WTC11 (cell line): Measurements from ENCODE around the gene RASGRP2. TPM values are rescaled to one million over a fixed set of nuclear protein-coding genes. Genes with fewer than 3 reads are reported as not detected.

ENCODE experiments used
- CBFB ChIP-seq: sonication (generic); formaldehyde crosslinking; IDR thresholded peaks from 2 replicates; pipeline ENCODE4 v1.8.1; 2022; ENCODE audit warnings: mild to moderate bottlenecking, low read depth, missing genetic modification reagents
- CREB1 ChIP-seq: sonication (generic); formaldehyde crosslinking; IDR thresholded peaks from 2 replicates; pipeline ENCODE4 v1.8.0; 2023; ENCODE audit warnings: mild to moderate bottlenecking, missing genetic modification reagents
- CREM ChIP-seq: sonication (generic); formaldehyde crosslinking; IDR thresholded peaks from 2 replicates; pipeline ENCODE4 v1.8.1; 2022; ENCODE audit warnings: mild to moderate bottlenecking, missing genetic modification reagents, moderate library complexity
- ETV6 ChIP-seq: sonication (generic); formaldehyde crosslinking; IDR thresholded peaks from 2 replicates; pipeline ENCODE4 v1.8.1; 2022; ENCODE audit warnings: mild to moderate bottlenecking, missing genetic modification reagents
- FOXK1 ChIP-seq: sonication (generic); formaldehyde crosslinking; IDR thresholded peaks from 2 replicates; pipeline ENCODE4 v1.8.0; 2022; ENCODE audit warnings: mild to moderate bottlenecking, moderate library complexity, missing genetic modification reagents
- GRHL2 ChIP-seq: fragments of 250-450 bp; sonication (Bioruptor Pico); IDR thresholded peaks from 2 replicates; pipeline ENCODE4 v1.8.0; 2022; ENCODE audit warnings: mild to moderate bottlenecking, moderate library complexity; ENCODE audit not compliant: insufficient replicate concordance, severe bottlenecking
- KAT7 ChIP-seq: sonication (generic); formaldehyde crosslinking; IDR thresholded peaks from 2 replicates; pipeline ENCODE4 v1.8.1; 2023; ENCODE audit warnings: missing genetic modification reagents, mild to moderate bottlenecking, borderline replicate concordance
- MXD4 ChIP-seq: fragments of 250-450 bp; sonication (Bioruptor Pico); IDR thresholded peaks from 2 replicates; pipeline ENCODE4 v1.8.0; 2021; ENCODE audit warnings: mild to moderate bottlenecking, moderate library complexity, borderline replicate concordance
- NFATC4 ChIP-seq: fragments of 250-450 bp; sonication (Bioruptor Pico); IDR thresholded peaks from 2 replicates; pipeline ENCODE4 v1.9.0; 2021; ENCODE audit warnings: mild to moderate bottlenecking
- NR1H2 ChIP-seq: sonication (generic); formaldehyde crosslinking; IDR thresholded peaks from 2 replicates; pipeline ENCODE4 v1.9.0; 2021; ENCODE audit warnings: mild to moderate bottlenecking, moderate library complexity, missing genetic modification reagents
- NR3C1 ChIP-seq: sonication (generic); formaldehyde crosslinking; conservative IDR thresholded peaks from 2 replicates; pipeline ENCODE4 v1.8.1; 2023; ENCODE audit warnings: low read depth, mild to moderate bottlenecking, missing genetic modification reagents
- PRRX2 ChIP-seq: fragments of 250-450 bp; sonication (Bioruptor Pico); IDR thresholded peaks from 2 replicates; pipeline ENCODE4 v1.8.0; 2021; ENCODE audit warnings: mild to moderate bottlenecking
- SP1 ChIP-seq: sonication (generic); formaldehyde crosslinking; conservative IDR thresholded peaks from 2 replicates; pipeline ENCODE4 v1.8.1; 2022; ENCODE audit warnings: missing genetic modification reagents
- TCF7 ChIP-seq: sonication (generic); formaldehyde crosslinking; IDR thresholded peaks from 2 replicates; pipeline ENCODE4 v1.8.0; 2022; ENCODE audit warnings: mild to moderate bottlenecking, low read depth, missing genetic modification reagents, moderate library complexity
- TP53 ChIP-seq: sonication (generic); formaldehyde crosslinking; IDR thresholded peaks from 2 replicates; pipeline ENCODE4 v1.8.1; 2023; ENCODE audit warnings: mild to moderate bottlenecking, missing genetic modification reagents
- ZBTB21 ChIP-seq: sonication (generic); formaldehyde crosslinking; IDR thresholded peaks from 2 replicates; pipeline ENCODE4 v1.8.1; 2023; ENCODE audit warnings: mild to moderate bottlenecking, missing genetic modification reagents, borderline replicate concordance
- ZNF121 ChIP-seq: sonication (generic); formaldehyde crosslinking; IDR thresholded peaks from 2 replicates; pipeline ENCODE4 v1.8.0; 2023; ENCODE audit warnings: missing genetic modification reagents
- ZNF138 ChIP-seq: sonication (generic); formaldehyde crosslinking; conservative IDR thresholded peaks from 2 replicates; pipeline ENCODE4 v1.8.1; 2022; ENCODE audit warnings: mild to moderate bottlenecking, moderate library complexity, missing genetic modification reagents
- ZNF219 ChIP-seq: sonication (generic); formaldehyde crosslinking; IDR thresholded peaks from 2 replicates; pipeline ENCODE4 v1.8.0; 2023; ENCODE audit warnings: missing genetic modification reagents, mild to moderate bottlenecking, borderline replicate concordance
- ZNF416 ChIP-seq: fragments of 250-450 bp; sonication (Bioruptor Pico); IDR thresholded peaks from 2 replicates; pipeline ENCODE4 v1.9.0; 2021; ENCODE audit warnings: mild to moderate bottlenecking, inconsistent platforms
- total RNA-seq: library from RNA; stranded (reverse); gene quantifications from 3 replicates; pipeline ENCODE4 v1.2.3, GENCODE V29; 2021
- TF ChIP-seq, protein P1 (sequence below): fragments of 250-450 bp; sonication (Bioruptor Pico); IDR thresholded peaks from 2 replicates; pipeline ENCODE4 v1.9.0; 2021; ENCODE audit warnings: mild to moderate bottlenecking
- TF ChIP-seq, protein P2 (sequence below): sonication (generic); formaldehyde crosslinking; IDR thresholded peaks from 2 replicates; pipeline ENCODE4 v1.8.0; 2022; ENCODE audit warnings: mild to moderate bottlenecking, missing genetic modification reagents
- TF ChIP-seq, protein P3 (sequence below): sonication (generic); formaldehyde crosslinking; IDR thresholded peaks from 2 replicates; pipeline ENCODE4 v1.8.0; 2022; ENCODE audit warnings: missing genetic modification reagents
- TF ChIP-seq, protein P4 (sequence below): sonication (generic); formaldehyde crosslinking; IDR thresholded peaks from 2 replicates; pipeline ENCODE4 v1.8.1; 2022; ENCODE audit warnings: mild to moderate bottlenecking, moderate library complexity, missing genetic modification reagents
- TF ChIP-seq, protein P5 (sequence below): sonication (generic); formaldehyde crosslinking; IDR thresholded peaks from 2 replicates; pipeline ENCODE4 v1.8.1; 2022; ENCODE audit warnings: low read depth, mild to moderate bottlenecking, moderate library complexity, missing genetic modification reagents, borderline replicate concordance
- TF ChIP-seq, protein P6 (sequence below): sonication (generic); formaldehyde crosslinking; IDR thresholded peaks from 2 replicates; pipeline ENCODE4 v1.8.1; 2022; ENCODE audit warnings: low read depth, missing genetic modification reagents, borderline replicate concordance
- TF ChIP-seq, protein P7 (sequence below): fragments of 250-450 bp; sonication (Bioruptor Pico); IDR thresholded peaks from 2 replicates; pipeline ENCODE4 v2.1.2; 2022; ENCODE audit warnings: mild to moderate bottlenecking, moderate library complexity

RASGRP2 gene
- total RNA-seq, 1 experiment from 2014 or later: 31.9 TPM

DNA sequence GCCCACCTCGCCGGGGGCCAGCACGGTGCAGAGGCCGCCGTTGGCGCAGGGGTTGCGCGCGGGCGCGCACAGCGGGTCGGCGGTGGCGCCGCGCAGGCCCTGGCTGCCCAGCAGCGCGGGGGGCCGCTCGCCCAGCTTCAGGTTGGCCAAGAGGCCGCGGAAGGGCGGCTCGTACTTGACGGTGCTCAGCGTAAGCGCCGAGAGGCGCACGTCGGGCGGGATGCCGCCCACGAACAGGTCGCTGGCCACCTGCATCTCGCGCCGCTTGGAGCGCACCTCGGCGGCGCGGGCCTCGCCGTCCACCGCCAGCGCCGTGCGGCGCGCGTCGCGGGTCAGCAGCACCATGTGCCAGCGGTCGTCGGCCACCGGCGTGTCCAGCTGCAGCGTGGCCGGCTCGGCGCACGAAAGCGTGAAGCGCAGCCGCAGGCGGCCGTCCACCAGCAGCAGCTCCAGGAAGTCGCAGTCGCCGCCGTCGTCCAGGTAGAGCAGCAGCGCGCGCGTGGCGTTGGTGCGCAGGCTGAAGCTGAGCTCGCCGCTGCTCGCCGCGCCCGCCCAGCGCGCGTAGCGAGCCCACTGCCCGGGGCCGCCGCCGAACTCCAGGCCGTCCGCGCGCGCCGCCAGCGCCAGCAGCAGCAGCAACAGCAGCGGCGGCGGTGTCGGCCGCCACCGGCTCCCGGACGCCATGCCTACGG lies 30.8 kb downstream of the RASGRP2 start (continued):
- TF ChIP-seq CREM (no peak), FOXK1 (CRISPR knock-in tag) (peak; percentile 67; the same call in 1 of the 2 replicates), ZNF121 (CRISPR knock-in tag) (0 out of 2 replicates have a peak, but pooled peaks have one; percentile 30), MXD4 (CRISPR knock-in tag) (no peak), TCF7 (CRISPR knock-in tag) (peak; percentile 80; the same call in 1 of the 2 replicates), NFATC4 (CRISPR knock-in tag) (no peak), KAT7 (peak; percentile 92; the same call in 1 of the 2 replicates), NR3C1 (CRISPR knock-in tag) (no peak), TP53 (CRISPR knock-in tag) (peak; percentile 95), CBFB (CRISPR knock-in tag) (peak; percentile 71; the same call in 1 of the 2 replicates), ZBTB21 (CRISPR knock-in tag) (no peak), ZNF138 (0 out of 2 replicates have a peak, but pooled peaks have one; percentile 64), NR1H2 (CRISPR knock-in tag) (no peak), ZNF416 (CRISPR knock-in tag) (0 out of 2 replicates have a peak, but pooled peaks have one; percentile 14), ZNF219 (CRISPR knock-in tag) (0 out of 2 replicates have a peak, but pooled peaks have one; percentile 80), ETV6 (CRISPR knock-in tag) (peak; percentile 58; the same call in 1 of the 2 replicates), SP1 (no peak), CREB1 (CRISPR knock-in tag) (no peak), PRRX2 (CRISPR knock-in tag) (no peak), GRHL2 (CRISPR knock-in tag) (no peak)
- TF ChIP-seq, protein P1, sequence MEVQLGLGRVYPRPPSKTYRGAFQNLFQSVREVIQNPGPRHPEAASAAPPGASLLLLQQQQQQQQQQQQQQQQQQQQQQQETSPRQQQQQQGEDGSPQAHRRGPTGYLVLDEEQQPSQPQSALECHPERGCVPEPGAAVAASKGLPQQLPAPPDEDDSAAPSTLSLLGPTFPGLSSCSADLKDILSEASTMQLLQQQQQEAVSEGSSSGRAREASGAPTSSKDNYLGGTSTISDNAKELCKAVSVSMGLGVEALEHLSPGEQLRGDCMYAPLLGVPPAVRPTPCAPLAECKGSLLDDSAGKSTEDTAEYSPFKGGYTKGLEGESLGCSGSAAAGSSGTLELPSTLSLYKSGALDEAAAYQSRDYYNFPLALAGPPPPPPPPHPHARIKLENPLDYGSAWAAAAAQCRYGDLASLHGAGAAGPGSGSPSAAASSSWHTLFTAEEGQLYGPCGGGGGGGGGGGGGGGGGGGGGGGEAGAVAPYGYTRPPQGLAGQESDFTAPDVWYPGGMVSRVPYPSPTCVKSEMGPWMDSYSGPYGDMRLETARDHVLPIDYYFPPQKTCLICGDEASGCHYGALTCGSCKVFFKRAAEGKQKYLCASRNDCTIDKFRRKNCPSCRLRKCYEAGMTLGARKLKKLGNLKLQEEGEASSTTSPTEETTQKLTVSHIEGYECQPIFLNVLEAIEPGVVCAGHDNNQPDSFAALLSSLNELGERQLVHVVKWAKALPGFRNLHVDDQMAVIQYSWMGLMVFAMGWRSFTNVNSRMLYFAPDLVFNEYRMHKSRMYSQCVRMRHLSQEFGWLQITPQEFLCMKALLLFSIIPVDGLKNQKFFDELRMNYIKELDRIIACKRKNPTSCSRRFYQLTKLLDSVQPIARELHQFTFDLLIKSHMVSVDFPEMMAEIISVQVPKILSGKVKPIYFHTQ (CRISPR knock-in tag): no peak
- TF ChIP-seq, protein P2, sequence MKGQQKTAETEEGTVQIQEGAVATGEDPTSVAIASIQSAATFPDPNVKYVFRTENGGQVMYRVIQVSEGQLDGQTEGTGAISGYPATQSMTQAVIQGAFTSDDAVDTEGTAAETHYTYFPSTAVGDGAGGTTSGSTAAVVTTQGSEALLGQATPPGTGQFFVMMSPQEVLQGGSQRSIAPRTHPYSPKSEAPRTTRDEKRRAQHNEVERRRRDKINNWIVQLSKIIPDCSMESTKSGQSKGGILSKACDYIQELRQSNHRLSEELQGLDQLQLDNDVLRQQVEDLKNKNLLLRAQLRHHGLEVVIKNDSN (CRISPR knock-in tag): no peak
- TF ChIP-seq, protein P3, sequence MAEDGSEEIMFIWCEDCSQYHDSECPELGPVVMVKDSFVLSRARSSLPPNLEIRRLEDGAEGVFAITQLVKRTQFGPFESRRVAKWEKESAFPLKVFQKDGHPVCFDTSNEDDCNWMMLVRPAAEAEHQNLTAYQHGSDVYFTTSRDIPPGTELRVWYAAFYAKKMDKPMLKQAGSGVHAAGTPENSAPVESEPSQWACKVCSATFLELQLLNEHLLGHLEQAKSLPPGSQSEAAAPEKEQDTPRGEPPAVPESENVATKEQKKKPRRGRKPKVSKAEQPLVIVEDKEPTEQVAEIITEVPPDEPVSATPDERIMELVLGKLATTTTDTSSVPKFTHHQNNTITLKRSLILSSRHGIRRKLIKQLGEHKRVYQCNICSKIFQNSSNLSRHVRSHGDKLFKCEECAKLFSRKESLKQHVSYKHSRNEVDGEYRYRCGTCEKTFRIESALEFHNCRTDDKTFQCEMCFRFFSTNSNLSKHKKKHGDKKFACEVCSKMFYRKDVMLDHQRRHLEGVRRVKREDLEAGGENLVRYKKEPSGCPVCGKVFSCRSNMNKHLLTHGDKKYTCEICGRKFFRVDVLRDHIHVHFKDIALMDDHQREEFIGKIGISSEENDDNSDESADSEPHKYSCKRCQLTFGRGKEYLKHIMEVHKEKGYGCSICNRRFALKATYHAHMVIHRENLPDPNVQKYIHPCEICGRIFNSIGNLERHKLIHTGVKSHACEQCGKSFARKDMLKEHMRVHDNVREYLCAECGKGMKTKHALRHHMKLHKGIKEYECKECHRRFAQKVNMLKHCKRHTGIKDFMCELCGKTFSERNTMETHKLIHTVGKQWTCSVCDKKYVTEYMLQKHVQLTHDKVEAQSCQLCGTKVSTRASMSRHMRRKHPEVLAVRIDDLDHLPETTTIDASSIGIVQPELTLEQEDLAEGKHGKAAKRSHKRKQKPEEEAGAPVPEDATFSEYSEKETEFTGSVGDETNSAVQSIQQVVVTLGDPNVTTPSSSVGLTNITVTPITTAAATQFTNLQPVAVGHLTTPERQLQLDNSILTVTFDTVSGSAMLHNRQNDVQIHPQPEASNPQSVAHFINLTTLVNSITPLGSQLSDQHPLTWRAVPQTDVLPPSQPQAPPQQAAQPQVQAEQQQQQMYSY (CRISPR knock-in tag): peak; percentile 53; the same call in 1 of the 2 replicates
- TF ChIP-seq, protein P4, sequence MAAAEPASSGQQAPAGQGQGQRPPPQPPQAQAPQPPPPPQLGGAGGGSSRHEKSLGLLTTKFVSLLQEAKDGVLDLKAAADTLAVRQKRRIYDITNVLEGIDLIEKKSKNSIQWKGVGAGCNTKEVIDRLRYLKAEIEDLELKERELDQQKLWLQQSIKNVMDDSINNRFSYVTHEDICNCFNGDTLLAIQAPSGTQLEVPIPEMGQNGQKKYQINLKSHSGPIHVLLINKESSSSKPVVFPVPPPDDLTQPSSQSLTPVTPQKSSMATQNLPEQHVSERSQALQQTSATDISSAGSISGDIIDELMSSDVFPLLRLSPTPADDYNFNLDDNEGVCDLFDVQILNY (CRISPR knock-in tag): peak; percentile 36; the same call in 1 of the 2 replicates
- TF ChIP-seq, protein P5, sequence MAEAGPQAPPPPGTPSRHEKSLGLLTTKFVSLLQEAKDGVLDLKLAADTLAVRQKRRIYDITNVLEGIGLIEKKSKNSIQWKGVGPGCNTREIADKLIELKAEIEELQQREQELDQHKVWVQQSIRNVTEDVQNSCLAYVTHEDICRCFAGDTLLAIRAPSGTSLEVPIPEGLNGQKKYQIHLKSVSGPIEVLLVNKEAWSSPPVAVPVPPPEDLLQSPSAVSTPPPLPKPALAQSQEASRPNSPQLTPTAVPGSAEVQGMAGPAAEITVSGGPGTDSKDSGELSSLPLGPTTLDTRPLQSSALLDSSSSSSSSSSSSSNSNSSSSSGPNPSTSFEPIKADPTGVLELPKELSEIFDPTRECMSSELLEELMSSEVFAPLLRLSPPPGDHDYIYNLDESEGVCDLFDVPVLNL (CRISPR knock-in tag): peak; percentile 74
- TF ChIP-seq, protein P6, sequence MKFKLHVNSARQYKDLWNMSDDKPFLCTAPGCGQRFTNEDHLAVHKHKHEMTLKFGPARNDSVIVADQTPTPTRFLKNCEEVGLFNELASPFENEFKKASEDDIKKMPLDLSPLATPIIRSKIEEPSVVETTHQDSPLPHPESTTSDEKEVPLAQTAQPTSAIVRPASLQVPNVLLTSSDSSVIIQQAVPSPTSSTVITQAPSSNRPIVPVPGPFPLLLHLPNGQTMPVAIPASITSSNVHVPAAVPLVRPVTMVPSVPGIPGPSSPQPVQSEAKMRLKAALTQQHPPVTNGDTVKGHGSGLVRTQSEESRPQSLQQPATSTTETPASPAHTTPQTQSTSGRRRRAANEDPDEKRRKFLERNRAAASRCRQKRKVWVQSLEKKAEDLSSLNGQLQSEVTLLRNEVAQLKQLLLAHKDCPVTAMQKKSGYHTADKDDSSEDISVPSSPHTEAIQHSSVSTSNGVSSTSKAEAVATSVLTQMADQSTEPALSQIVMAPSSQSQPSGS (CRISPR knock-in tag): no peak
- TF ChIP-seq, protein P7, sequence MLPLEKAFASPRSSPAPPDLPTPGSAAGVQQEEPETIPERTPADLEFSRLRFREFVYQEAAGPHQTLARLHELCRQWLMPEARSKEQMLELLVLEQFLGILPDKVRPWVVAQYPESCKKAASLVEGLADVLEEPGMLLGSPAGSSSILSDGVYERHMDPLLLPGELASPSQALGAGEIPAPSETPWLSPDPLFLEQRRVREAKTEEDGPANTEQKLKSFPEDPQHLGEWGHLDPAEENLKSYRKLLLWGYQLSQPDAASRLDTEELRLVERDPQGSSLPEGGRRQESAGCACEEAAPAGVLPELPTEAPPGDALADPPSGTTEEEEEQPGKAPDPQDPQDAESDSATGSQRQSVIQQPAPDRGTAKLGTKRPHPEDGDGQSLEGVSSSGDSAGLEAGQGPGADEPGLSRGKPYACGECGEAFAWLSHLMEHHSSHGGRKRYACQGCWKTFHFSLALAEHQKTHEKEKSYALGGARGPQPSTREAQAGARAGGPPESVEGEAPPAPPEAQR (CRISPR knock-in tag): no peak
